HG03558 (cell line): Measurements from ENCODE around the gene FLRT2.

Experiments
- ATAC-seq: cut with Tn5 transposase; IDR thresholded peaks from one replicate; pipeline ENCODE4 v1.9.1; 2021; ENCODE audit warnings: moderate number of reproducible peaks; ENCODE audit not compliant: unreplicated experiment; ENCODE audit errors: extremely low read depth

FLRT2 gene

GRCh38 chr14:85622986-85623685, 93.2 kb downstream of the FLRT2 start:
- ATAC-seq, result no peak

- no peak for ATAC-seq
Measured at GRCh38 chr14:85625925-85626585, 96.1 kb downstream of the FLRT2 start.

GRCh38 chr14:85634205-85634604, 104.3 kb downstream of the FLRT2 start:
- ATAC-seq, result no peak

GRCh38 chr14:85644211-85644610, 114.3 kb downstream of the FLRT2 start:
- ATAC-seq, result no peak

- ATAC-seq, result no peak
Measured at GRCh38 chr14:85653029-85653428, 123.1 kb downstream of the FLRT2 start.

GRCh38 chr14:85660243-85660922, 130.4 kb downstream of the FLRT2 start:
- no peak for ATAC-seq

GRCh38 chr14:85662096-85662495, 132.2 kb downstream of the FLRT2 start:
- no peak for ATAC-seq

- ATAC-seq, result no peak
Measured at GRCh38 chr14:85663256-85663655, 133.3 kb downstream of the FLRT2 start.

GRCh38 chr14:85663667-85664066, 133.7 kb downstream of the FLRT2 start:
- ATAC-seq, result no peak

- no peak for ATAC-seq
Measured at GRCh38 chr14:85675957-85676356, 146.0 kb downstream of the FLRT2 start.

GRCh38 chr14:85686908-85687307, 157.0 kb downstream of the FLRT2 start:
- no peak for ATAC-seq

- no peak for ATAC-seq
Measured at GRCh38 chr14:85687456-85687855, 157.5 kb downstream of the FLRT2 start.

GRCh38 chr14:85688006-85688405, 158.1 kb downstream of the FLRT2 start:
- ATAC-seq, result no peak

- no peak for ATAC-seq
Measured at GRCh38 chr14:85695300-85695699, 165.4 kb downstream of the FLRT2 start.

GRCh38 chr14:85701116-85701515, 171.2 kb downstream of the FLRT2 start:
- no peak for ATAC-seq

- no peak for ATAC-seq
Measured at GRCh38 chr14:85701763-85702162, 171.8 kb downstream of the FLRT2 start.

GRCh38 chr14:85702191-85702590, 172.2 kb downstream of the FLRT2 start:
- no peak for ATAC-seq

- ATAC-seq, result no peak
Measured at GRCh38 chr14:85702997-85703396, 173.1 kb downstream of the FLRT2 start.
